Upper lobe of left lung (tissue), 4 donors: ENCODE results near the gene CC2D1B.

Source experiments
- CTCF ChIP-seq, 6 experiments: fragments of 450-650 bp in 4 of 6; fragments of 200-600 bp in 2 of 6; sonication (generic) in 2 of 6; IDR thresholded peaks; one replicate each; pipeline ENCODE4 v1.5.1; 2016 to 2019; ENCODE audit warnings: antibody characterized with exemption in 6 of 6
- POLR2AphosphoS5 ChIP-seq, 2 donors: sonication (generic); formaldehyde crosslinking; IDR thresholded peaks; one replicate each; pipeline ENCODE4 v1.5.1; 2017; ENCODE audit warnings: antibody characterized with exemption in 2 of 2

GRCh38 chr1:52356818-52357355, 9.1 kb downstream of the CC2D1B start:
- TF ChIP-seq CTCF (IDR thresholded peaks at IDR 0.05) (no peak), POLR2AphosphoS5 (IDR thresholded peaks at IDR 0.05) (no peak)
